PC-3 (cell line): Measurements from ENCODE around the gene WNK2.
A peak's percentile ranks its signal among the peaks of the same experiment; 100 is the strongest.

ENCODE experiments used
- CTCF ChIP-seq: fragments of 300-600 bp; sonication (generic); conservative IDR thresholded peaks from 2 replicates; pipeline ENCODE4 v1.5.1; 2017; ENCODE audit warnings: antibody characterized with exemption, low read depth, mild to moderate bottlenecking, low read length
- EZH2 ChIP-seq: fragments of 300-600 bp; sonication (generic); IDR thresholded peaks from one replicate; pipeline ENCODE4 v1.6.1; 2017; ENCODE audit warnings: antibody characterized with exemption, mild to moderate bottlenecking, low read length; ENCODE audit not compliant: unreplicated experiment
- EZH2phosphoT487 ChIP-seq: fragments of 300-600 bp; sonication (generic); IDR thresholded peaks from 2 replicates; pipeline ENCODE4 v1.6.1; 2018; ENCODE audit warnings: mild to moderate bottlenecking, antibody characterized with exemption, low read length, borderline replicate concordance

- peak; percentile 64 for TF ChIP-seq CTCF
- no peak for TF ChIP-seq EZH2
- no peak for TF ChIP-seq EZH2phosphoT487
Observed at GRCh38 chr9:93302586-93303257, 118.8 kb downstream of the WNK2 start.
